HepG2 (cell line): ENCODE measurements around the gene UBXN2A. TPM values are rescaled to one million over a fixed set of nuclear protein-coding genes. Genes with fewer than 3 reads are reported as not detected.
A peak's percentile ranks its signal among the peaks of the same experiment; 100 is the strongest.

Experiments
- ARNT2 ChIP-seq: sonication (generic); formaldehyde crosslinking; IDR thresholded peaks from 2 replicates; pipeline ENCODE4 v1.8.0; 2022; ENCODE audit warnings: mild to moderate bottlenecking, low read depth, missing genetic modification reagents, moderate library complexity
- CHCHD3 ChIP-seq: sonication (generic); formaldehyde crosslinking; IDR thresholded peaks from 2 replicates; pipeline ENCODE4 v1.8.0; 2022; ENCODE audit warnings: mild to moderate bottlenecking, missing genetic modification reagents, moderate library complexity
- DMAP1 ChIP-seq: IDR thresholded peaks from 2 replicates; pipeline ENCODE4 v1.6.1; 2016
- DNMT3B ChIP-seq: conservative IDR thresholded peaks from 2 replicates; pipeline ENCODE4 v1.6.1; 2016; ENCODE audit warnings: missing biosample characterization, control low read depth
- EHMT2 ChIP-seq: fragments of 200-600 bp; sonication (generic); IDR thresholded peaks from 2 replicates; pipeline ENCODE4 v1.7.0; 2017; ENCODE audit warnings: antibody characterized with exemption, low read depth, low read length, borderline replicate concordance
- ETS1 ChIP-seq: sonication (generic); formaldehyde crosslinking; IDR thresholded peaks from 2 replicates; pipeline ENCODE4 v1.4.0; 2020; ENCODE audit warnings: missing genetic modification reagents
- NFE2L1 ChIP-seq: sonication (generic); formaldehyde crosslinking; IDR thresholded peaks from 2 replicates; pipeline ENCODE4 v1.4.0; 2020; ENCODE audit warnings: missing genetic modification reagents, mild to moderate bottlenecking, borderline replicate concordance
- TCF7L2 ChIP-seq: IDR thresholded peaks from 2 replicates; pipeline ENCODE4 v1.6.1; 2011; ENCODE audit warnings: mild to moderate bottlenecking, low read depth, low read length, moderate library complexity
- THAP7 ChIP-seq: sonication (generic); formaldehyde crosslinking; IDR thresholded peaks from 2 replicates; pipeline ENCODE4 v1.8.1; 2023; ENCODE audit warnings: mild to moderate bottlenecking, missing genetic modification reagents
- ZBTB2 ChIP-seq: sonication (generic); formaldehyde crosslinking; IDR thresholded peaks from 2 replicates; pipeline ENCODE4 v1.8.0; 2022; ENCODE audit warnings: low read depth, missing genetic modification reagents
- ZNF33B ChIP-seq: sonication (generic); formaldehyde crosslinking; IDR thresholded peaks from 2 replicates; pipeline ENCODE4 v1.5.1; 2020; ENCODE audit warnings: mild to moderate bottlenecking, missing genetic modification reagents
- ZNF564 ChIP-seq: sonication (generic); formaldehyde crosslinking; IDR thresholded peaks from 2 replicates; pipeline ENCODE4 v1.8.1; 2023; ENCODE audit warnings: mild to moderate bottlenecking, missing genetic modification reagents
- ZNF710 ChIP-seq: sonication (generic); formaldehyde crosslinking; IDR thresholded peaks from 2 replicates; pipeline ENCODE4 v1.5.0; 2020; ENCODE audit warnings: mild to moderate bottlenecking, missing genetic modification reagents, borderline replicate concordance
- ZNF83 ChIP-seq: sonication (generic); formaldehyde crosslinking; IDR thresholded peaks from 2 replicates; pipeline ENCODE4 v1.4.0; 2020; ENCODE audit warnings: missing genetic modification reagents, mild to moderate bottlenecking, borderline replicate concordance
- ZNF839 ChIP-seq: sonication (generic); formaldehyde crosslinking; IDR thresholded peaks from 2 replicates; pipeline ENCODE4 v1.4.0; 2020; ENCODE audit warnings: missing genetic modification reagents, mild to moderate bottlenecking, borderline replicate concordance
- ZSCAN5A ChIP-seq: sonication (generic); formaldehyde crosslinking; IDR thresholded peaks from 2 replicates; pipeline ENCODE4 v1.8.0; 2022; ENCODE audit warnings: mild to moderate bottlenecking, missing genetic modification reagents, borderline replicate concordance
- ZZZ3 ChIP-seq: sonication (generic); formaldehyde crosslinking; IDR thresholded peaks from 2 replicates; pipeline ENCODE4 v1.4.0; 2020; ENCODE audit warnings: missing genetic modification reagents, mild to moderate bottlenecking, borderline replicate concordance
- polyA plus RNA-seq, 8 experiments: library from polyadenylated mRNA; depleted of rRNA in 3 of 8; stranded (reverse) in 7 of 8; unstranded in 1 of 8; fragments of >200 nt; fragmentation: Illumina TruSeq in 4 of 8; extraction: Trizol in 4 of 8; gene quantifications; 2 replicates each; pipeline versions ENCODE4 v1.2.1 to v1.2.3, GENCODE V29; 2011 to 2016; ENCODE audit warnings: low read depth in 4 of 8, missing spikeins in 1 of 8, mixed read lengths in 1 of 8; ENCODE audit not compliant: insufficient read depth in 1 of 8
- total RNA-seq, 5 experiments: library from RNA; depleted of rRNA; stranded (reverse); fragments of >200 nt; fragmentation: Illumina TruSeq; extraction: Trizol; gene quantifications; 2 replicates each; pipeline ENCODE4 v1.2.3, GENCODE V29; 2016; ENCODE audit warnings: low read depth in 1 of 5
- TF ChIP-seq, protein P1 (sequence below): sonication (generic); formaldehyde crosslinking; IDR thresholded peaks from 2 replicates; pipeline ENCODE4 v1.4.0; 2020; ENCODE audit warnings: missing genetic modification reagents
- TF ChIP-seq, protein P2 (sequence below): sonication (generic); formaldehyde crosslinking; IDR thresholded peaks from 2 replicates; pipeline ENCODE4 v1.4.0; 2020; ENCODE audit warnings: mild to moderate bottlenecking, missing genetic modification reagents

Gene UBXN2A
- total and polyA plus RNA-seq, 2 of the 13 experiments (the other 11 are each of a cell fraction or from before 2014, with no cell fraction given), result 8.3 to 20.9 TPM

DNA sequence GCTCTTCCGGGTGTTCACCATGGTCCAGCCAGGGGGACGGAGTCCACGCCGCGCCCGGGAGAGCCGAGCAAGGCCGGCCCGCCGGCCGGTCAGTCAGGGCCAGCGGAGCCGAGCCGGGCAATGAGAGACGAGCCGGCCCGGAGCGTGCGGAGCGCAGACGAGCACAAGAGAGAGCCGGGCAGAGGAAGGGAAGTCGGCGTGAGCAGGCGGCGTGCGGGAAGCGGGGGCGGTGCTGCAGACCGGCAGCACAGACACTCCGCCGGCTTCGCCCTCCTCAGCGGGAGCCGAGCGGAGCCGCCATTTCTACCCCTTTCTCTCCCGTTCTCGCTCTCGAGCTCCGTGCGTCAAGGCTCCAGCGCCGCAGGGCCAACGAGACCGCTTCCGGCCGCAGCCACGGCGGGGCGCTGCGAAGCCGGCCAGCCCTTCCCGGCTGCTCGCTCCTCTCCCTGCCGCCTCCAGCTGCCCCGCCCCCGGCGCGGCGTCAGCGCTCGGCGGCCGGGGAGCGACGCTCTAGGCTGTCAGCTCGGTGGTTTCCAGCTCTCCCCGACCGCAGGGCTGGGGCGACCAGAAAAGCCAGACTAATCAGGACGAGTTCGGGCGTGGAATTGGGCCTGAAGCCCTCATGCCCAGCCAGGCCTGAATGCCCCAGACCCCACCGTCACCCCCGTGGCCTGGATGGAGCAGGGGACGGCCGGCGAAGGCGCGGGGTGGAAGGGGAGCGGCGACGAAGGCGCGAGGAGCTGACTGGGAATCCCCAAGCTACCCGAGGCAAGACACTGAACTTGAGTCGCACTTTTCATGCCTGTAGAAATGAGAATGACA is 13.3 kb upstream of the UBXN2A start, which contains the start of gene ATAD2B (continued):
- TF ChIP-seq TCF7L2, result no peak
- 0 out of 2 replicates have a peak, but pooled peaks have one; percentile 53 for TF ChIP-seq ZNF564 (CRISPR knock-in tag)
- peak; percentile 85; the same call in 1 of the 2 replicates for TF ChIP-seq ARNT2 (CRISPR knock-in tag)
- peak; percentile 53; the same call in 1 of the 2 replicates for TF ChIP-seq THAP7 (CRISPR knock-in tag)
- peak; percentile 38; the same call in 1 of the 2 replicates for TF ChIP-seq DNMT3B (CRISPR knock-in tag)
- TF ChIP-seq ZSCAN5A, result peak; percentile 98
- peak; percentile 68 for TF ChIP-seq ZNF710 (CRISPR knock-in tag)
- TF ChIP-seq CHCHD3 (CRISPR knock-in tag), result peak; percentile 77; the same call in 1 of the 2 replicates
- no peak for TF ChIP-seq NFE2L1 (CRISPR knock-in tag)
- peak; percentile 89 for TF ChIP-seq DMAP1 (CRISPR knock-in tag)
- TF ChIP-seq ZNF839 (CRISPR knock-in tag), result no peak
- no peak for TF ChIP-seq ZNF83 (CRISPR knock-in tag)
- TF ChIP-seq ZBTB2, result peak; percentile 80
- no peak; the same call in 1 of the 2 replicates for TF ChIP-seq ZZZ3
- TF ChIP-seq ETS1 (CRISPR knock-in tag), result peak; percentile 77; the same call in 1 of the 2 replicates
- 0 out of 2 replicates have a peak, but pooled peaks have one; percentile 79 for TF ChIP-seq ZNF33B (CRISPR knock-in tag)
- TF ChIP-seq, protein P1, sequence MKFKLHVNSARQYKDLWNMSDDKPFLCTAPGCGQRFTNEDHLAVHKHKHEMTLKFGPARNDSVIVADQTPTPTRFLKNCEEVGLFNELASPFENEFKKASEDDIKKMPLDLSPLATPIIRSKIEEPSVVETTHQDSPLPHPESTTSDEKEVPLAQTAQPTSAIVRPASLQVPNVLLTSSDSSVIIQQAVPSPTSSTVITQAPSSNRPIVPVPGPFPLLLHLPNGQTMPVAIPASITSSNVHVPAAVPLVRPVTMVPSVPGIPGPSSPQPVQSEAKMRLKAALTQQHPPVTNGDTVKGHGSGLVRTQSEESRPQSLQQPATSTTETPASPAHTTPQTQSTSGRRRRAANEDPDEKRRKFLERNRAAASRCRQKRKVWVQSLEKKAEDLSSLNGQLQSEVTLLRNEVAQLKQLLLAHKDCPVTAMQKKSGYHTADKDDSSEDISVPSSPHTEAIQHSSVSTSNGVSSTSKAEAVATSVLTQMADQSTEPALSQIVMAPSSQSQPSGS (CRISPR knock-in tag), result peak; percentile 80
- no peak for TF ChIP-seq EHMT2
- TF ChIP-seq, protein P2, sequence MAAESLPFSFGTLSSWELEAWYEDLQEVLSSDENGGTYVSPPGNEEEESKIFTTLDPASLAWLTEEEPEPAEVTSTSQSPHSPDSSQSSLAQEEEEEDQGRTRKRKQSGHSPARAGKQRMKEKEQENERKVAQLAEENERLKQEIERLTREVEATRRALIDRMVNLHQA (CRISPR knock-in tag), result no peak
